NOMO-1 (cell line): Measurements from ENCODE around the gene TMEM38A.

Experiments used
- DNase-seq, 2 experiments: peaks; one replicate each; lab custom pipeline; 2025; ENCODE audit not compliant: unreplicated experiment in 2 of 2; lab: John Stamatoyannopoulos, UW

The TMEM38A gene

GRCh38 chr19:16660763-16661479 lies at the start of gene TMEM38A:
Gene TMEM38A, plus strand, starts transcription at chr19:16661139. Its CDS starts 79 bp downstream, at chr19:16661218.
- no peak for DNase-seq

- DNase-seq: peak in 1 of 2 experiments; percentile 30
Measured at GRCh38 chr19:16612636-16613035, 48.3 kb upstream of the TMEM38A start.

GRCh38 chr19:16613841-16614240 lies 47.1 kb upstream of the TMEM38A start:
- DNase-seq: no peak

- no peak for DNase-seq
Measured at GRCh38 chr19:16614941-16615340, 46.0 kb upstream of the TMEM38A start.

- no peak for DNase-seq
Measured at GRCh38 chr19:16615808-16616207, 45.1 kb upstream of the TMEM38A start.

GRCh38 chr19:16618248-16618647 lies 42.7 kb upstream of the TMEM38A start:
- no peak for DNase-seq

- no peak for DNase-seq
Measured at GRCh38 chr19:16619457-16619856, 41.5 kb upstream of the TMEM38A start.

- no peak for DNase-seq
Measured at GRCh38 chr19:16620018-16620417, 40.9 kb upstream of the TMEM38A start.

GRCh38 chr19:16620584-16620983 lies 40.4 kb upstream of the TMEM38A start:
- DNase-seq: no peak

- no peak for DNase-seq
Measured at GRCh38 chr19:16621165-16621800, 39.7 kb upstream of the TMEM38A start.

GRCh38 chr19:16623066-16623465 lies 37.9 kb upstream of the TMEM38A start:
- DNase-seq: no peak

GRCh38 chr19:16623576-16623975 lies 37.4 kb upstream of the TMEM38A start:
- DNase-seq: no peak

GRCh38 chr19:16624236-16624635 lies 36.7 kb upstream of the TMEM38A start:
- DNase-seq: no peak

GRCh38 chr19:16625163-16625958 lies 35.6 kb upstream of the TMEM38A start:
- DNase-seq: no peak

GRCh38 chr19:16626796-16627192 lies 34.1 kb upstream of the TMEM38A start:
- no peak for DNase-seq

- DNase-seq: no peak
Measured at GRCh38 chr19:16627193-16627927, 33.6 kb upstream of the TMEM38A start.

GRCh38 chr19:16627928-16628182 lies 33.1 kb upstream of the TMEM38A start:
- no peak for DNase-seq

- DNase-seq: peak; percentile 86 to 91
Measured at GRCh38 chr19:16628183-16628983, 32.6 kb upstream of the TMEM38A start, which contains the start of gene MED26. Gene MED26, minus strand, starts transcription at chr19:16628204. Its CDS starts 261 bp downstream, at chr19:16627943.

- peak in 1 of 2 experiments; percentile 36 for DNase-seq
Measured at GRCh38 chr19:16628984-16629691, 31.8 kb upstream of the TMEM38A start.

- no peak for DNase-seq
Measured at GRCh38 chr19:16631465-16631864, 29.5 kb upstream of the TMEM38A start.
